ENCODE measurements around the gene HOXC13.

DNA sequence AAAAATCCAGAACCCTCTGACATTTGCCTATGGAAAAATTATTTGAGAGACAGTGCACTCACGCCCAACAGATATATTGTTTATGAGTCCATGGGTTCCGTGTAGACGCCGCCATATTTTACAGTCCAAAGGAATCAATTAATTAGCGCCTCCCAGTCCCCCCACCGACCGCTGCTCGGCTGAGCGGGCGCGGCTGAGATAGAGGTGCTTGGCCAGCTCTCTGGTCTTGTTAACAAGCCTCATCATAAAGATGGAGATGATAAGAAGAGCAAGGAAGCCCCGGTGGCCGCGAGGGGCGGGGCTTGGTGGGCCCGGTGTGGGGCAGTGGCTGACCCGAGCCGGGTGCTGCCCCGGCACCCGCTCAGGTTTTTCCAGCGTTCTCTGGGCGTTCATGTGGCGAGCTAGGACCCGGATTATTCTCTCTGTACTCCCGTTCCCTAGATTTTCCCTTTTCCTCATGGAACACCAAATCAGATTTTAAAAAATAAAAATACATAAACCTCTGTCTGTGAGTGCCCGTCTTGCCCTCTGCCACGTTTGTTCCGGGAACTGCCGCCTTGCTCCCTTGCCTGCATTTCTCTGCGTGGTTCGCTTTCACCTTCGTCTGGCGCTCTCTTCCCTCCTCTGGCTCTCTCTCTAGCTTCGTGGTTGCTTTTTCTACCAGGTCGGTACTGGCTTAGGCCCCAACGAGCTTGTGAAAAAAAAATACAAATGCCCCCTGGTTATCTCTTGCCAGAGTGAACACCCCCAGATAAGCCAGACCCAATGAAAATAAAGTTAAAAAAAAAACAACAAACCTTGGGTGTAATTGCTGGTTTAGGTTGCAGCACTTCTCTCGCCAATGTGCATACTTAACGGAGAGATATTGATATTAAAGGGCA, 25.0 kb downstream of the HOXC13 start:
- TF ChIP-seq, protein P1, sequence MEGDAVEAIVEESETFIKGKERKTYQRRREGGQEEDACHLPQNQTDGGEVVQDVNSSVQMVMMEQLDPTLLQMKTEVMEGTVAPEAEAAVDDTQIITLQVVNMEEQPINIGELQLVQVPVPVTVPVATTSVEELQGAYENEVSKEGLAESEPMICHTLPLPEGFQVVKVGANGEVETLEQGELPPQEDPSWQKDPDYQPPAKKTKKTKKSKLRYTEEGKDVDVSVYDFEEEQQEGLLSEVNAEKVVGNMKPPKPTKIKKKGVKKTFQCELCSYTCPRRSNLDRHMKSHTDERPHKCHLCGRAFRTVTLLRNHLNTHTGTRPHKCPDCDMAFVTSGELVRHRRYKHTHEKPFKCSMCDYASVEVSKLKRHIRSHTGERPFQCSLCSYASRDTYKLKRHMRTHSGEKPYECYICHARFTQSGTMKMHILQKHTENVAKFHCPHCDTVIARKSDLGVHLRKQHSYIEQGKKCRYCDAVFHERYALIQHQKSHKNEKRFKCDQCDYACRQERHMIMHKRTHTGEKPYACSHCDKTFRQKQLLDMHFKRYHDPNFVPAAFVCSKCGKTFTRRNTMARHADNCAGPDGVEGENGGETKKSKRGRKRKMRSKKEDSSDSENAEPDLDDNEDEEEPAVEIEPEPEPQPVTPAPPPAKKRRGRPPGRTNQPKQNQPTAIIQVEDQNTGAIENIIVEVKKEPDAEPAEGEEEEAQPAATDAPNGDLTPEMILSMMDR (conservative IDR thresholded peaks at IDR 0.05 in 1 of 2, IDR thresholded peaks at IDR 0.05 in 1 of 2; ENCODE audit: low read depth in 1 of 2, low read length in 2 of 2): no peak
- peak; percentile 57 for TF ChIP-seq EZH2 (IDR thresholded peaks at IDR 0.05; ENCODE audit: low read length, missing control alignments)

All from fibroblast of lung (primary cell).